ENCODE data around the gene IL12B. TPM values are rescaled to one million over a fixed set of nuclear protein-coding genes. Genes with fewer than 3 reads are reported as not detected.

IL12B gene
- total RNA-seq, 1 donor from 2014 or later, result not detected

GRCh38 chr5:159343295-159344094 is 13.2 kb upstream of the IL12B start:
- Mint-ChIP-seq H3K9me3 (ENCODE audit: unreplicated experiment) (peaks cover 8% of the 10 kb centered on the region), H3K4me3 (ENCODE audit: unreplicated experiment) (no peak overlapping the region), H3K4me1 (ENCODE audit: unreplicated experiment) (no peaks in the 10 kb centered on the region), H3K36me3 (ENCODE audit: unreplicated experiment) (no peaks in the 10 kb centered on the region), H3K27me3 (ENCODE audit: unreplicated experiment) (peaks cover 32% of the 10 kb centered on the region), H3K27ac (ENCODE audit: unreplicated experiment) (no peak overlapping the region)
- DNase-seq (ENCODE audit: extremely low spot score, unreplicated experiment), result no peak
- TF ChIP-seq CTCF (IDR thresholded peaks at IDR 0.05), result no peak

GRCh38 chr5:159342840-159343239 is 12.6 kb upstream of the IL12B start:
- TF ChIP-seq CTCF (IDR thresholded peaks at IDR 0.05), result no peak
- peaks cover under 1% of the 10 kb centered on the region for H3K4me1 Mint-ChIP-seq (ENCODE audit: unreplicated experiment)
- H3K9me3 Mint-ChIP-seq (ENCODE audit: unreplicated experiment), result peaks cover 11% of the 10 kb centered on the region
- no peak overlapping the region for H3K27ac Mint-ChIP-seq (ENCODE audit: unreplicated experiment)
- no peak overlapping the region for H3K4me3 Mint-ChIP-seq (ENCODE audit: unreplicated experiment)
- H3K36me3 Mint-ChIP-seq (ENCODE audit: unreplicated experiment), result no peaks in the 10 kb centered on the region
- peaks cover 30% of the 10 kb centered on the region for H3K27me3 Mint-ChIP-seq (ENCODE audit: unreplicated experiment)
- DNase-seq (ENCODE audit: extremely low spot score, unreplicated experiment), result no peak

GRCh38 chr5:159341906-159342310 is 11.6 kb upstream of the IL12B start:
- TF ChIP-seq CTCF (IDR thresholded peaks at IDR 0.05), result no peak
- Mint-ChIP-seq H3K27me3 (ENCODE audit: unreplicated experiment) (peaks cover 21% of the 10 kb centered on the region), H3K9me3 (ENCODE audit: unreplicated experiment) (peaks cover 12% of the 10 kb centered on the region), H3K36me3 (ENCODE audit: unreplicated experiment) (no peaks in the 10 kb centered on the region), H3K27ac (ENCODE audit: unreplicated experiment) (no peak overlapping the region), H3K4me1 (ENCODE audit: unreplicated experiment) (peaks cover 7% of the 10 kb centered on the region), H3K4me3 (ENCODE audit: unreplicated experiment) (no peak overlapping the region)
- no peak for DNase-seq (ENCODE audit: extremely low spot score, unreplicated experiment)

- Mint-ChIP-seq H3K27ac (ENCODE audit: unreplicated experiment) (no peak overlapping the region), H3K4me1 (ENCODE audit: unreplicated experiment) (peaks cover 7% of the 10 kb centered on the region), H3K36me3 (ENCODE audit: unreplicated experiment) (no peaks in the 10 kb centered on the region), H3K27me3 (ENCODE audit: unreplicated experiment) (peaks cover 18% of the 10 kb centered on the region), H3K4me3 (ENCODE audit: unreplicated experiment) (no peak overlapping the region), H3K9me3 (ENCODE audit: unreplicated experiment) (peaks cover 12% of the 10 kb centered on the region)
- DNase-seq (ENCODE audit: extremely low spot score, unreplicated experiment), result no peak
- no peak for TF ChIP-seq CTCF (IDR thresholded peaks at IDR 0.05)
Observed at GRCh38 chr5:159341145-159341544, 10.9 kb upstream of the IL12B start.

GRCh38 chr5:159340511-159340910 is 10.2 kb upstream of the IL12B start:
- Mint-ChIP-seq H3K27ac (ENCODE audit: unreplicated experiment) (no peak overlapping the region), H3K9me3 (ENCODE audit: unreplicated experiment) (peaks cover 12% of the 10 kb centered on the region), H3K27me3 (ENCODE audit: unreplicated experiment) (peaks cover 13% of the 10 kb centered on the region), H3K4me1 (ENCODE audit: unreplicated experiment) (peaks cover 7% of the 10 kb centered on the region), H3K36me3 (ENCODE audit: unreplicated experiment) (no peaks in the 10 kb centered on the region), H3K4me3 (ENCODE audit: unreplicated experiment) (no peak overlapping the region)
- no peak for TF ChIP-seq CTCF (IDR thresholded peaks at IDR 0.05)
- no peak for DNase-seq (ENCODE audit: extremely low spot score, unreplicated experiment)
